Measurements from ENCODE around the gene ARHGEF37.

The ARHGEF37 gene

DNA sequence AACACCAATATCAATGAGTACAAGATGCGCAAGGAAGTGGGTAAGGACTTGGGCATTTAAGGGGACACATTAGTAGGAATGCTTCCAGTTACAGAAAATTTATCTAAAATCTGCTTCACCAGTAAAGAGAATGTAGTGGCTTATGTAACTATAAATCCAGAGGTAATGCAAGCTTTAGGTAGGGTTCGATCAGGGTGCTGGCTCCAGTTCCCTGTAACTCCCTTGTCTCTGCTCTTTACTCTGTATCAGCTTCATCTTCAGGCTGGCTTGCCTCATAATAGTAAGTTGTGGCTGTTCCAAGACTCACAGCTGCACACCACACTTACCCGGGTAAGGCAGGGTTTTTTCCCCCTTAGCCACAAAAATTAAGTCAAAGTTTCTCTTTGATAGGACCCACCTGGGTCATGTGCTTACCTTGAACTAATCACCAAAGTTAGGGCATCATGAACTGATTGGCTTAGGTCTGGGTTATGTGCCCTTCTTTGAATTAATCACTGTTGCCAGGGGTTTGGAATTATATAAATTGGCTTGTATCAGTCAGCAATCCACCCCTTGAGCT is 35.5 kb downstream of the ARHGEF37 start:
- no peaks in the 10 kb centered on the region for H3K36me3 ChIP-seq (ENCODE audit: insufficient read depth, low read length)
- H3K4me1 ChIP-seq (ENCODE audit: insufficient read depth, low read length, poor library complexity, severe bottlenecking), result no peaks in the 10 kb centered on the region
- no peak for TF ChIP-seq EZH2phosphoT487 (IDR thresholded peaks at IDR 0.05; ENCODE audit: borderline replicate concordance)
- TF ChIP-seq, protein P1, sequence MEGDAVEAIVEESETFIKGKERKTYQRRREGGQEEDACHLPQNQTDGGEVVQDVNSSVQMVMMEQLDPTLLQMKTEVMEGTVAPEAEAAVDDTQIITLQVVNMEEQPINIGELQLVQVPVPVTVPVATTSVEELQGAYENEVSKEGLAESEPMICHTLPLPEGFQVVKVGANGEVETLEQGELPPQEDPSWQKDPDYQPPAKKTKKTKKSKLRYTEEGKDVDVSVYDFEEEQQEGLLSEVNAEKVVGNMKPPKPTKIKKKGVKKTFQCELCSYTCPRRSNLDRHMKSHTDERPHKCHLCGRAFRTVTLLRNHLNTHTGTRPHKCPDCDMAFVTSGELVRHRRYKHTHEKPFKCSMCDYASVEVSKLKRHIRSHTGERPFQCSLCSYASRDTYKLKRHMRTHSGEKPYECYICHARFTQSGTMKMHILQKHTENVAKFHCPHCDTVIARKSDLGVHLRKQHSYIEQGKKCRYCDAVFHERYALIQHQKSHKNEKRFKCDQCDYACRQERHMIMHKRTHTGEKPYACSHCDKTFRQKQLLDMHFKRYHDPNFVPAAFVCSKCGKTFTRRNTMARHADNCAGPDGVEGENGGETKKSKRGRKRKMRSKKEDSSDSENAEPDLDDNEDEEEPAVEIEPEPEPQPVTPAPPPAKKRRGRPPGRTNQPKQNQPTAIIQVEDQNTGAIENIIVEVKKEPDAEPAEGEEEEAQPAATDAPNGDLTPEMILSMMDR (conservative IDR thresholded peaks at IDR 0.05; ENCODE audit: low read length), result no peak
- no peaks in the 10 kb centered on the region for H3F3A ChIP-seq (ENCODE audit: low read depth)
- no peak overlapping the region for H3K4me2 ChIP-seq (ENCODE audit: low read depth, low read length, poor library complexity, severe bottlenecking)
- H3K4me3 ChIP-seq (ENCODE audit: low read length, poor library complexity, severe bottlenecking), result no peak overlapping the region
- no peaks in the 10 kb centered on the region for H3K9me2 ChIP-seq (replicated peaks; ENCODE audit: low read depth, low read length)
- no peak overlapping the region for H2AFZ ChIP-seq (ENCODE audit: low read length)
- H3K9me3 ChIP-seq (ENCODE audit: insufficient read depth, low read depth, low read length), result no peaks in the 10 kb centered on the region
- no peaks in the 10 kb centered on the region for H4K20me1 ChIP-seq (ENCODE audit: insufficient read depth, low read length, poor library complexity, severe bottlenecking)
- H3K27me3 ChIP-seq (ENCODE audit: insufficient read depth, low read length, poor library complexity, severe bottlenecking), result no peaks in the 10 kb centered on the region
- no peaks in the 10 kb centered on the region for H3K79me2 ChIP-seq (ENCODE audit: insufficient read depth, low read length)
- H3K9ac ChIP-seq (ENCODE audit: low read depth, low read length, poor library complexity, severe bottlenecking), result no peak overlapping the region

DNA sequence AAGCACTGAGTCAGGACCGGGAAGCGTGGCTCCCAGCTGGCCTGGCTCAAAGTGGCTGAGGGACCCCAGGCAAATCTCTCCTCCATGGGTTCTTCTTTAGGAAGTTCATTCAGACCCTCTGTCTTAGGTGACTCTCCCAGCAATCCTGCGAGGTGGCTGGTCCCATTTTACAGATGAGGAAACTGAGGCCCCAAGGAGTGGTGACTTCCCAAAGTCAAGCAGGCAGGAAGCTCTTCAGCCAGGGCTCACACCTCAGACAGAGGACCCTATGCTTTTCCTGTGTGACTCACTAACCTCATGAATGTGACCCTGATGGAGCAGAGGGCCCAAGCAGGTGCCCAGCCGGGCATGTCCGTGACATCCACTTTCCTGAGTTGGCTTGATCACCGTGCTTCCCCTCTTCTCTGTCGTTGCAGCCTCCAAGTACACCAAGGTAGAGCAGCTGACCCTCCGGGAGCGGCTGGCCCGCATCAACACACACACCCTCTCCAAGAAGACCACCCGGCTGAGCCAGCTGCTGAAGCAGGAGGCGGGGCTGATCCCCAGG is 36.5 kb downstream of the ARHGEF37 start:
- H3F3A ChIP-seq (ENCODE audit: low read depth), result no peaks in the 10 kb centered on the region
- no peaks in the 10 kb centered on the region for H3K4me1 ChIP-seq (ENCODE audit: insufficient read depth, low read length, poor library complexity, severe bottlenecking)
- H3K4me3 ChIP-seq (ENCODE audit: low read length, poor library complexity, severe bottlenecking), result no peak overlapping the region
- TF ChIP-seq, protein P1 (conservative IDR thresholded peaks at IDR 0.05; ENCODE audit: low read length), result no peak
- no peak for TF ChIP-seq EZH2phosphoT487 (IDR thresholded peaks at IDR 0.05; ENCODE audit: borderline replicate concordance)
- H4K20me1 ChIP-seq (ENCODE audit: insufficient read depth, low read length, poor library complexity, severe bottlenecking), result no peaks in the 10 kb centered on the region
- no peak overlapping the region for H2AFZ ChIP-seq (ENCODE audit: low read length)
- no peaks in the 10 kb centered on the region for H3K9me2 ChIP-seq (replicated peaks; ENCODE audit: low read depth, low read length)
- H3K79me2 ChIP-seq (ENCODE audit: insufficient read depth, low read length), result no peaks in the 10 kb centered on the region
- H3K4me2 ChIP-seq (ENCODE audit: low read depth, low read length, poor library complexity, severe bottlenecking), result no peak overlapping the region
- H3K9me3 ChIP-seq (ENCODE audit: insufficient read depth, low read depth, low read length), result no peaks in the 10 kb centered on the region
- H3K27me3 ChIP-seq (ENCODE audit: insufficient read depth, low read length, poor library complexity, severe bottlenecking), result no peaks in the 10 kb centered on the region
- no peaks in the 10 kb centered on the region for H3K36me3 ChIP-seq (ENCODE audit: insufficient read depth, low read length)
- H3K9ac ChIP-seq (ENCODE audit: low read depth, low read length, poor library complexity, severe bottlenecking), result no peak overlapping the region

DNA sequence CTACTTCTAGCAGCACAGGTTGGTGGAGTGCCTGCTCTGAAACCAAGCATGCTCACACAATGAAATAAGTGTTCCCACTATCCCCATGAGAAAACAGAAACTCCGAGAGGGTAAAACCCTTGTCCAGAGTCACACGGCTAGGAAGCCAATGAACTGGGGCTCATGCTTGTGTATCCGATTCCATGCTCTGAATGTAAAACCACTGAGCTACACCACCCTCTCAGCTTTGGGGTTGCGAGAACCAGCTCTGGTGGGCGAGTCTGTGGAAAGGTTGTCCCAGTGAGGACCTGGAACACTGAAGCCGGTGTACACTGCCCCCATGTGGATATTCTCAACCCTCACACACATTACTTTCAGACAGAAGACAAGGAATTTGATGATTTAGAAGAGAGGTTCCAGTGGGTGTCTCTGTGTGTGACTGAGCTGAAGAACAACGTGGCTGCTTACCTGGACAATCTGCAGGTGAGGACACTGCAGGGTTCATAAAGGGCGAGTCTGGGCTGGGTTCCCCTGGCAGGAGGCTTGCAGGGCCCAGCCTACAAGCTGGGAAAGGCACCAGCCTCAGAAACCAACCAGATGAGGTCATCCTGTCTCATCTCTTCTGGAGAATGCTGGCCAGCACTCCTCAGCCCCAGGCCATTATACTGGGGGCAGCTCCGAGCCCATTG is 37.4 kb downstream of the ARHGEF37 start:
- H2AFZ ChIP-seq (ENCODE audit: low read length), result 0 out of 2 replicates have a peak overlapping the region, but pooled peaks have one; percentile 57
- no peak overlapping the region for H3K4me3 ChIP-seq (ENCODE audit: low read length, poor library complexity, severe bottlenecking)
- H3K4me1 ChIP-seq (ENCODE audit: insufficient read depth, low read length, poor library complexity, severe bottlenecking), result no peaks in the 10 kb centered on the region
- no peaks in the 10 kb centered on the region for H3K9me3 ChIP-seq (ENCODE audit: insufficient read depth, low read depth, low read length)
- no peaks in the 10 kb centered on the region for H3F3A ChIP-seq (ENCODE audit: low read depth)
- H4K20me1 ChIP-seq (ENCODE audit: insufficient read depth, low read length, poor library complexity, severe bottlenecking), result no peaks in the 10 kb centered on the region
- no peak for TF ChIP-seq EZH2phosphoT487 (IDR thresholded peaks at IDR 0.05; ENCODE audit: borderline replicate concordance)
- TF ChIP-seq, protein P1 (conservative IDR thresholded peaks at IDR 0.05; ENCODE audit: low read length), result peak; percentile 84
- H3K79me2 ChIP-seq (ENCODE audit: insufficient read depth, low read length), result no peaks in the 10 kb centered on the region
- no peaks in the 10 kb centered on the region for H3K36me3 ChIP-seq (ENCODE audit: insufficient read depth, low read length)
- no peaks in the 10 kb centered on the region for H3K27me3 ChIP-seq (ENCODE audit: insufficient read depth, low read length, poor library complexity, severe bottlenecking)
- no peaks in the 10 kb centered on the region for H3K9me2 ChIP-seq (replicated peaks; ENCODE audit: low read depth, low read length)
- no peak overlapping the region for H3K9ac ChIP-seq (ENCODE audit: low read depth, low read length, poor library complexity, severe bottlenecking)
- H3K4me2 ChIP-seq (ENCODE audit: low read depth, low read length, poor library complexity, severe bottlenecking), result no peak overlapping the region

Measured in Loucy (cell line).